GM12892 (cell line): ENCODE measurements around the gene HMCN2.

ENCODE experiments used
- POLR2A ChIP-seq: IDR thresholded peaks from 2 replicates; pipeline ENCODE4 v1.6.1; 2011; ENCODE audit warnings: low read depth, low read length, control low read depth
- POLR2AphosphoS5 ChIP-seq: IDR thresholded peaks from 2 replicates; pipeline ENCODE4 v1.6.1; 2011; ENCODE audit warnings: low read depth, low read length, control low read depth
- TAF1 ChIP-seq: IDR thresholded peaks from 2 replicates; pipeline ENCODE4 v1.6.1; 2011; ENCODE audit warnings: low read depth, mild to moderate bottlenecking, control low read depth, low read length, borderline replicate concordance

DNA sequence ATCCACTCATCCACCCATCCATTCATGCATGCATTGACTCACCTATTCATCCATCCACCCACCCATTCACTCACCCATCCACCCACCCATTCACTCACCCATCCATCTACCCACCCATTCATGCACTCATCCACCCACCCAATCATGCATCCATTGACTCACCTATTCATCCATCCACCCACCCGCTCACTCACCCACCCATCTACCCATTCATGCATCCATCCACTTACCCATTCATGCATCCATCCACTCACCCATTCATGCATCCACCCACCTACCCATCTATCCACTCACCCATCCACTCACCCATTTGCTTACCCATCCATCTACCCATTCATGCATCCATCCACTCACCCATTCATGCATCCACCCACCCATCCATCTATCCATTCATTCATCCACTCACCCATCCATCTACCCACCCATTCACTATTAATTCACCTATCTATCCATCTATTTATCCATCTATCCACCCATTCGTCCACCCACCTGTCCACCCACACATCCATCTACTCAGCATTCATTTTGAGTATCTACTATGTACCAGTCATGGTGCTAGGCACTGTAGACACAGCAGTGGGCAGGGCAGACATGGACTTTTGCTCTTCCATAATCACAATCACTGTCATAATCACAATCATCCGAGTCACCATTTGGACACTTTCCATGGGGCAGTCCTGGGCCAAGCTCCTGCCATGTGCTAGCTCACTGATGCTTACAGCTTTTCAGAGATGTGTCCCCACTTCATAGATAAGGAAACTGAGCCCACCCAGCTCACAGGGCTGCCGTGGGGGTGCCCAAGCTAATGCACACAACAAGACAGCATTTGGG lies 34.4 kb downstream of the HMCN2 start:
- TF ChIP-seq TAF1 = no peak
- TF ChIP-seq POLR2A = no peak
- no peak for TF ChIP-seq POLR2AphosphoS5
